ENCODE data around the gene USH2A.

- no peak for TF ChIP-seq CTCF (IDR thresholded peaks at IDR 0.05)
- no peak for TF ChIP-seq EP300 (IDR thresholded peaks at IDR 0.05)
- TF ChIP-seq POLR2AphosphoS5 (IDR thresholded peaks at IDR 0.05), result no peak
Observed at GRCh38 chr1:215779729-215780128, 643.5 kb downstream of the USH2A start.
